SK-N-SH treated with all-trans-retinoic acid at 6 μM for 48 hours (cell line): ENCODE measurements around the gene LMTK2.

Experiments used
- PATZ1 ChIP-seq: fragments of 250-450 bp; sonication (Bioruptor Pico); IDR thresholded peaks from 2 replicates; pipeline ENCODE4 v1.8.0; 2020; ENCODE audit warnings: mild to moderate bottlenecking, moderate library complexity, borderline replicate concordance
- TOX ChIP-seq: fragments of 250-450 bp; sonication (Bioruptor Pico); IDR thresholded peaks from 2 replicates; pipeline ENCODE4 v1.8.0; 2021; ENCODE audit warnings: mild to moderate bottlenecking, moderate library complexity, borderline replicate concordance

GRCh38 chr7:98241674-98242241 lies 135.1 kb downstream of the LMTK2 start:
- TF ChIP-seq PATZ1 (CRISPR knock-in tag) (no peak), TOX (no peak)
